Fibroblast of lung (primary cell): ENCODE results near the gene PPT1. TPM values are rescaled to one million over a fixed set of nuclear protein-coding genes. Genes with fewer than 3 reads are reported as not detected.

Source experiments
- DNase-seq, 2 donors: peaks; one replicate each; pipeline versions ENCODE4 v3.0.0 to v3.0.0-alpha.2; 2010; ENCODE audit warnings: low read depth in 2 of 2
- H2AFZ ChIP-seq: 2 replicates; pipeline ENCODE4 v1.5.1; 2012; ENCODE audit warnings: low read length, control low read depth, inconsistent platforms
- H3K27ac ChIP-seq: 2 replicates; pipeline ENCODE4 v1.5.1; 2011; ENCODE audit warnings: low read length, control low read depth; ENCODE audit not compliant: insufficient read depth
- H3K27me3 ChIP-seq: 2 replicates; pipeline ENCODE4 v1.5.1; 2011; ENCODE audit warnings: mild to moderate bottlenecking, low read length; ENCODE audit not compliant: control insufficient read depth, insufficient read depth
- H3K36me3 ChIP-seq: 2 replicates; pipeline ENCODE4 v1.5.1; 2011; ENCODE audit warnings: low read length; ENCODE audit not compliant: control insufficient read depth, insufficient read depth
- H3K4me1 ChIP-seq: 2 replicates; pipeline ENCODE4 v1.5.1; 2011; ENCODE audit warnings: low read length; ENCODE audit not compliant: control insufficient read depth, insufficient read depth; ENCODE audit errors: extremely low read depth
- H3K4me2 ChIP-seq: 2 replicates; pipeline ENCODE4 v1.5.1; 2011; ENCODE audit warnings: low read length, control low read depth; ENCODE audit not compliant: insufficient read depth; ENCODE audit errors: extremely low read depth
- H3K4me3 ChIP-seq, 4 experiments: fragments of 200-600 bp in 1 of 4; sonication (generic) in 1 of 4; replicated peaks in 1 of 4; 2 replicates each; pipeline ENCODE4 v1.5.1; 2011 to 2016; ENCODE audit warnings: low read length in 4 of 4, low read depth in 3 of 4, mild to moderate bottlenecking in 3 of 4, control low read depth in 2 of 4, inconsistent platforms in 1 of 4, mixed read lengths in 1 of 4; ENCODE audit not compliant: insufficient read depth in 1 of 4; ENCODE audit errors: control extremely low read depth in 1 of 4
- H3K79me2 ChIP-seq: 2 replicates; pipeline ENCODE4 v1.5.1; 2012; ENCODE audit warnings: mild to moderate bottlenecking, low read length, inconsistent platforms; ENCODE audit not compliant: control insufficient read depth, insufficient read depth
- H3K9ac ChIP-seq: 2 replicates; pipeline ENCODE4 v1.5.1; 2011; ENCODE audit warnings: mild to moderate bottlenecking, low read length, control low read depth; ENCODE audit not compliant: insufficient read depth
- H3K9me3 ChIP-seq: 2 replicates; pipeline ENCODE4 v1.5.1; 2012; ENCODE audit warnings: low read depth, low read length; ENCODE audit not compliant: control insufficient read depth, insufficient read depth
- H4K20me1 ChIP-seq: 2 replicates; pipeline ENCODE4 v1.5.1; 2011; ENCODE audit warnings: low read length; ENCODE audit not compliant: control insufficient read depth, insufficient read depth; ENCODE audit errors: extremely low read depth
- EZH2 ChIP-seq: IDR thresholded peaks from 2 replicates; pipeline ENCODE4 v1.5.1; 2012; ENCODE audit warnings: low read length, control low read depth, mild to moderate bottlenecking; ENCODE audit errors: missing control alignments
- polyA plus RNA-seq, 2 donors: library from polyadenylated mRNA; depleted of rRNA in 1 of 2; stranded (reverse) in 1 of 2; unstranded in 1 of 2; fragments of >200 nt; gene quantifications; 2 replicates each; pipeline ENCODE4 v1.2.1, GENCODE V29; 2011 to 2012; ENCODE audit warnings: missing spikeins in 1 of 2
- total RNA-seq: library from RNA; depleted of rRNA; stranded (reverse); fragments of >200 nt; gene quantifications from 2 replicates; pipeline ENCODE4 v1.2.1, GENCODE V29; 2014
- TF ChIP-seq, protein P1 (sequence below), 2 donors: IDR thresholded peaks in 1 of 2; conservative IDR thresholded peaks in 1 of 2; 1 replicate in 1 of 2; 2 replicates in 1 of 2; pipeline ENCODE4 v1.5.1; 2011 to 2012; ENCODE audit warnings: low read length in 2 of 2, control low read depth in 1 of 2, inconsistent platforms in 1 of 2, low read depth in 1 of 2, mild to moderate bottlenecking in 1 of 2

PPT1 gene
- total and polyA plus RNA-seq, 2 donors (not counting 1 experiment from before 2014, with no cell fraction given), result 41.0 to 81.1 TPM

- Histone ChIP-seq H4K20me1 (no peaks in the 10 kb centered on the region), H2AFZ (no peak overlapping the region), H3K4me2 (no peak overlapping the region), H3K27ac (no peak overlapping the region), H3K4me3 (no peak overlapping the region), H3K4me1 (peaks cover 2% of the 10 kb centered on the region), H3K9ac (no peak overlapping the region), H3K79me2 (no peaks in the 10 kb centered on the region), H3K36me3 (no peaks in the 10 kb centered on the region), H3K9me3 (no peaks in the 10 kb centered on the region), H3K27me3 (peaks cover 3% of the 10 kb centered on the region)
- DNase-seq, result no peak
- TF ChIP-seq, protein P1, sequence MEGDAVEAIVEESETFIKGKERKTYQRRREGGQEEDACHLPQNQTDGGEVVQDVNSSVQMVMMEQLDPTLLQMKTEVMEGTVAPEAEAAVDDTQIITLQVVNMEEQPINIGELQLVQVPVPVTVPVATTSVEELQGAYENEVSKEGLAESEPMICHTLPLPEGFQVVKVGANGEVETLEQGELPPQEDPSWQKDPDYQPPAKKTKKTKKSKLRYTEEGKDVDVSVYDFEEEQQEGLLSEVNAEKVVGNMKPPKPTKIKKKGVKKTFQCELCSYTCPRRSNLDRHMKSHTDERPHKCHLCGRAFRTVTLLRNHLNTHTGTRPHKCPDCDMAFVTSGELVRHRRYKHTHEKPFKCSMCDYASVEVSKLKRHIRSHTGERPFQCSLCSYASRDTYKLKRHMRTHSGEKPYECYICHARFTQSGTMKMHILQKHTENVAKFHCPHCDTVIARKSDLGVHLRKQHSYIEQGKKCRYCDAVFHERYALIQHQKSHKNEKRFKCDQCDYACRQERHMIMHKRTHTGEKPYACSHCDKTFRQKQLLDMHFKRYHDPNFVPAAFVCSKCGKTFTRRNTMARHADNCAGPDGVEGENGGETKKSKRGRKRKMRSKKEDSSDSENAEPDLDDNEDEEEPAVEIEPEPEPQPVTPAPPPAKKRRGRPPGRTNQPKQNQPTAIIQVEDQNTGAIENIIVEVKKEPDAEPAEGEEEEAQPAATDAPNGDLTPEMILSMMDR (conservative IDR thresholded peaks at IDR 0.05 in 1 of 2, IDR thresholded peaks at IDR 0.05 in 1 of 2; ENCODE audit: low read depth in 1 of 2, low read length in 2 of 2), result no peak
- no peak for TF ChIP-seq EZH2
These were observed 5.0 kb upstream of the PPT1 start for GRCh38 chr1:40102038-40102437.

- Histone ChIP-seq H3K4me1 (peaks cover 4% of the 10 kb centered on the region), H3K27ac (peak overlapping the region; percentile 64), H2AFZ (peak overlapping the region; percentile 98), H3K79me2 (peaks cover 12% of the 10 kb centered on the region), H3K36me3 (no peaks in the 10 kb centered on the region), H3K4me3 (peak overlapping the region; percentile 82 to 90 (median 86)), H4K20me1 (no peaks in the 10 kb centered on the region), H3K9ac (peak overlapping the region; percentile 66), H3K27me3 (no peaks in the 10 kb centered on the region), H3K9me3 (no peaks in the 10 kb centered on the region), H3K4me2 (peak overlapping the region; percentile 96)
- DNase-seq, result no peak
- TF ChIP-seq, protein P1 (conservative IDR thresholded peaks at IDR 0.05 in 1 of 2, IDR thresholded peaks at IDR 0.05 in 1 of 2; ENCODE audit: low read depth in 1 of 2, low read length in 2 of 2), result no peak
These were observed 441 bp downstream of the PPT1 start for GRCh38 chr1:40096646-40096976.

GRCh38 chr1:40095806-40096205 is 1.2 kb downstream of the PPT1 start:
- DNase-seq, result no peak
- peaks cover 2% of the 10 kb centered on the region for H3K36me3 ChIP-seq
- peak overlapping the region; percentile 46 for H3K4me2 ChIP-seq
- no peak overlapping the region for H2AFZ ChIP-seq
- H4K20me1 ChIP-seq, result no peaks in the 10 kb centered on the region
- H3K27me3 ChIP-seq, result no peaks in the 10 kb centered on the region
- no peak for TF ChIP-seq EZH2
- TF ChIP-seq, protein P1 (conservative IDR thresholded peaks at IDR 0.05 in 1 of 2, IDR thresholded peaks at IDR 0.05 in 1 of 2; ENCODE audit: low read depth in 1 of 2, low read length in 2 of 2), result no peak
- no peak overlapping the region for H3K9ac ChIP-seq
- no peaks in the 10 kb centered on the region for H3K9me3 ChIP-seq
- H3K4me1 ChIP-seq, result peaks cover 4% of the 10 kb centered on the region
- no peak overlapping the region for H3K4me3 ChIP-seq
- peaks cover 12% of the 10 kb centered on the region for H3K79me2 ChIP-seq
- H3K27ac ChIP-seq, result no peak overlapping the region
